PC-3 (cell line): ENCODE measurements around the gene USH2A.

ENCODE experiments used
- EZH2 ChIP-seq: fragments of 300-600 bp; sonication (generic); IDR thresholded peaks from one replicate; pipeline ENCODE4 v1.6.1; 2017; ENCODE audit warnings: antibody characterized with exemption, mild to moderate bottlenecking, low read length; ENCODE audit not compliant: unreplicated experiment
- TF ChIP-seq, protein P1 (sequence below): fragments of 300-600 bp; sonication (generic); conservative IDR thresholded peaks from 2 replicates; pipeline ENCODE4 v1.5.1; 2017; ENCODE audit warnings: antibody characterized with exemption, low read depth, mild to moderate bottlenecking, low read length

DNA sequence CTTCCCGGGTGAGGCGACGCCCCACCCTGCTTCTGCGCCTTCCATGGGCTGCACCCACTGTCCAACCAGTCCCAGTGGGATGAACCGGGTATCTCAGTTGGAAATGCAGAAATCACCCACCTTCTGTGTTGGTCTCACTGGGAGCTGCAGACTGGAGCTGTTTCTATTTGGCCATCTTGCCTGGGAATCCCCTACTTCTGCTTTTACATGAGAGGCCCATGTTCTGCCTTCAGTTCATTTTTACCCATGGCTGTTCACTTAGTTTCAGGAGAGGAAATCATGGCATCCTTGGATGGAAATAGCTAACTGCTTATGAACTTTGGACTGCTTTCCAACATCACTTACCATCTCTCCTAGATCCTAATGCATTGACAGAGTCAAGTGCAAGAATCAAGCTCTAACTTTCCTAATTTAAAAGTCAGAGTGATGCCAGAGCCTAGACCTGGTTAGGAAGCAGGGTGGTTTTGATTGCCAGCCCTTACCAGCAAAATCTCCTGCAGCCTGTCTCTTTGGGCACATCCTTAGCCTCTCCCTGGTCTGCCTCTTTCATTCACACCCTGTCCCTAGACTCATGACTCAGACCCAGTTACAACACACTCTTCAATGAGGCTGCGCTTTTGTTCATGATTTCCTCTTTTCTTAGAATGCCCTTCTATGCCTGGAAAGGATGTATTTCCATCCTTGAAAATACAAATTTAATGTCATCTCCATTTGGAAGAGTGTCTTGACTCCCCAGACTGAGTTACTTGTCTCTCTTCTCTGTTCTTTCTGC, 719.0 kb downstream of the USH2A start:
- TF ChIP-seq, protein P1, sequence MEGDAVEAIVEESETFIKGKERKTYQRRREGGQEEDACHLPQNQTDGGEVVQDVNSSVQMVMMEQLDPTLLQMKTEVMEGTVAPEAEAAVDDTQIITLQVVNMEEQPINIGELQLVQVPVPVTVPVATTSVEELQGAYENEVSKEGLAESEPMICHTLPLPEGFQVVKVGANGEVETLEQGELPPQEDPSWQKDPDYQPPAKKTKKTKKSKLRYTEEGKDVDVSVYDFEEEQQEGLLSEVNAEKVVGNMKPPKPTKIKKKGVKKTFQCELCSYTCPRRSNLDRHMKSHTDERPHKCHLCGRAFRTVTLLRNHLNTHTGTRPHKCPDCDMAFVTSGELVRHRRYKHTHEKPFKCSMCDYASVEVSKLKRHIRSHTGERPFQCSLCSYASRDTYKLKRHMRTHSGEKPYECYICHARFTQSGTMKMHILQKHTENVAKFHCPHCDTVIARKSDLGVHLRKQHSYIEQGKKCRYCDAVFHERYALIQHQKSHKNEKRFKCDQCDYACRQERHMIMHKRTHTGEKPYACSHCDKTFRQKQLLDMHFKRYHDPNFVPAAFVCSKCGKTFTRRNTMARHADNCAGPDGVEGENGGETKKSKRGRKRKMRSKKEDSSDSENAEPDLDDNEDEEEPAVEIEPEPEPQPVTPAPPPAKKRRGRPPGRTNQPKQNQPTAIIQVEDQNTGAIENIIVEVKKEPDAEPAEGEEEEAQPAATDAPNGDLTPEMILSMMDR = no peak
- TF ChIP-seq EZH2 = no peak
